WTC11 (cell line): Measurements from ENCODE around the gene CACNA2D3. TPM values are rescaled to one million over a fixed set of nuclear protein-coding genes. Genes with fewer than 3 reads are reported as not detected.

Experiments
- ATAC-seq: fragments of 200-7000 bp; cut with Tn5 transposase; 2 replicates; pipeline ENCODE4 v1.10.0; 2021; ENCODE audit warnings: mild to moderate bottlenecking, moderate library complexity
- CTCF ChIA-PET: fragments of 300-600 bp; sonication (Branson Sonifier 250); formaldehyde crosslinking; loops from one replicate; lab custom pipeline; 2021; ENCODE audit warnings: antibody characterized with exemption; lab: Charles Lee
- POLR2A ChIA-PET: fragments of 350-600 bp; sonication (Branson Sonifier 250); formaldehyde crosslinking; loops from one replicate; lab custom pipeline; 2021; ENCODE audit warnings: antibody characterized with exemption; lab: Charles Lee
- DNase-seq: peaks from one replicate; pipeline ENCODE4 v3.0.0; 2021; ENCODE audit warnings: low spot score
- H3K27ac Mint-ChIP-seq: 2 replicates; pipeline ENCODE4 v1.8.0; 2021; ENCODE audit warnings: mixed read lengths
- H3K27me3 Mint-ChIP-seq: 2 replicates; pipeline ENCODE4 v1.8.0; 2021; ENCODE audit warnings: low read depth, mild to moderate bottlenecking, moderate library complexity, mixed read lengths
- H3K36me3 Mint-ChIP-seq: 2 replicates; pipeline ENCODE4 v1.8.0; 2021; ENCODE audit warnings: mixed read lengths
- H3K4me1 Mint-ChIP-seq: 2 replicates; pipeline ENCODE4 v1.8.0; 2022; ENCODE audit warnings: mixed read lengths
- H3K4me3 Mint-ChIP-seq: 2 replicates; pipeline ENCODE4 v1.8.0; 2021; ENCODE audit warnings: mild to moderate bottlenecking, moderate library complexity, mixed read lengths
- H3K9me3 Mint-ChIP-seq: 2 replicates; pipeline ENCODE4 v1.8.0; 2021; ENCODE audit warnings: mixed read lengths
- AFF4 ChIP-seq: sonication (generic); formaldehyde crosslinking; IDR thresholded peaks from 2 replicates; pipeline ENCODE4 v1.8.1; 2023; ENCODE audit warnings: mild to moderate bottlenecking, missing genetic modification reagents, borderline replicate concordance
- CREB1 ChIP-seq: sonication (generic); formaldehyde crosslinking; IDR thresholded peaks from 2 replicates; pipeline ENCODE4 v1.8.0; 2023; ENCODE audit warnings: mild to moderate bottlenecking, missing genetic modification reagents
- E2F4 ChIP-seq: sonication (generic); formaldehyde crosslinking; IDR thresholded peaks from 2 replicates; pipeline ENCODE4 v1.8.1; 2022; ENCODE audit warnings: low read depth, mild to moderate bottlenecking, moderate library complexity, missing genetic modification reagents, borderline replicate concordance
- ELF4 ChIP-seq: sonication (generic); formaldehyde crosslinking; IDR thresholded peaks from 2 replicates; pipeline ENCODE4 v1.8.1; 2022; ENCODE audit warnings: low read depth, mild to moderate bottlenecking, moderate library complexity, missing genetic modification reagents
- ESRRA ChIP-seq: sonication (generic); formaldehyde crosslinking; IDR thresholded peaks from 2 replicates; pipeline ENCODE4 v1.8.1; 2022; ENCODE audit warnings: mild to moderate bottlenecking, missing genetic modification reagents, borderline replicate concordance
- ETV6 ChIP-seq: sonication (generic); formaldehyde crosslinking; IDR thresholded peaks from 2 replicates; pipeline ENCODE4 v1.8.1; 2022; ENCODE audit warnings: mild to moderate bottlenecking, missing genetic modification reagents
- FOXJ3 ChIP-seq: sonication (generic); formaldehyde crosslinking; IDR thresholded peaks from 2 replicates; pipeline ENCODE4 v1.9.0; 2021; ENCODE audit warnings: missing genetic modification reagents, mild to moderate bottlenecking, borderline replicate concordance
- FOXP1 ChIP-seq: sonication (generic); formaldehyde crosslinking; IDR thresholded peaks from 2 replicates; pipeline ENCODE4 v1.8.0; 2022; ENCODE audit warnings: missing genetic modification reagents, mild to moderate bottlenecking, moderate library complexity, borderline replicate concordance
- GRHL2 ChIP-seq: fragments of 250-450 bp; sonication (Bioruptor Pico); IDR thresholded peaks from 2 replicates; pipeline ENCODE4 v1.8.0; 2022; ENCODE audit warnings: mild to moderate bottlenecking, moderate library complexity; ENCODE audit not compliant: insufficient replicate concordance, severe bottlenecking
- KAT7 ChIP-seq: sonication (generic); formaldehyde crosslinking; IDR thresholded peaks from 2 replicates; pipeline ENCODE4 v1.8.1; 2023; ENCODE audit warnings: missing genetic modification reagents, mild to moderate bottlenecking, borderline replicate concordance
- MYBL2 ChIP-seq: sonication (generic); formaldehyde crosslinking; IDR thresholded peaks from 2 replicates; pipeline ENCODE4 v1.8.1; 2023; ENCODE audit warnings: mild to moderate bottlenecking, moderate library complexity, missing genetic modification reagents
- NFATC4 ChIP-seq: fragments of 250-450 bp; sonication (Bioruptor Pico); IDR thresholded peaks from 2 replicates; pipeline ENCODE4 v1.9.0; 2021; ENCODE audit warnings: mild to moderate bottlenecking
- OVOL2 ChIP-seq: fragments of 250-450 bp; sonication (Bioruptor Pico); IDR thresholded peaks from 2 replicates; pipeline ENCODE4 v1.9.0; 2021; ENCODE audit warnings: mild to moderate bottlenecking, borderline replicate concordance
- PRRX2 ChIP-seq: fragments of 250-450 bp; sonication (Bioruptor Pico); IDR thresholded peaks from 2 replicates; pipeline ENCODE4 v1.8.0; 2021; ENCODE audit warnings: mild to moderate bottlenecking
- RELA ChIP-seq: sonication (generic); formaldehyde crosslinking; IDR thresholded peaks from 2 replicates; pipeline ENCODE4 v1.8.1; 2022; ENCODE audit warnings: missing genetic modification reagents, mild to moderate bottlenecking, borderline replicate concordance
- SMAD3 ChIP-seq: sonication (generic); formaldehyde crosslinking; IDR thresholded peaks from 2 replicates; pipeline ENCODE4 v1.8.0; 2022; ENCODE audit warnings: missing genetic modification reagents, mild to moderate bottlenecking, borderline replicate concordance
- SMAD4 ChIP-seq: sonication (generic); formaldehyde crosslinking; IDR thresholded peaks from 2 replicates; pipeline ENCODE4 v1.8.0; 2022; ENCODE audit warnings: mild to moderate bottlenecking, missing genetic modification reagents
- SP1 ChIP-seq: sonication (generic); formaldehyde crosslinking; conservative IDR thresholded peaks from 2 replicates; pipeline ENCODE4 v1.8.1; 2022; ENCODE audit warnings: missing genetic modification reagents
- TEAD4 ChIP-seq: sonication (generic); formaldehyde crosslinking; IDR thresholded peaks from 2 replicates; pipeline ENCODE4 v1.8.0; 2022; ENCODE audit warnings: mild to moderate bottlenecking, missing genetic modification reagents
- ZBTB21 ChIP-seq: sonication (generic); formaldehyde crosslinking; IDR thresholded peaks from 2 replicates; pipeline ENCODE4 v1.8.1; 2023; ENCODE audit warnings: mild to moderate bottlenecking, missing genetic modification reagents, borderline replicate concordance
- ZNF219 ChIP-seq: sonication (generic); formaldehyde crosslinking; IDR thresholded peaks from 2 replicates; pipeline ENCODE4 v1.8.0; 2023; ENCODE audit warnings: missing genetic modification reagents, mild to moderate bottlenecking, borderline replicate concordance
- ZNF317 ChIP-seq: sonication (generic); formaldehyde crosslinking; IDR thresholded peaks from 2 replicates; pipeline ENCODE4 v1.8.1; 2023; ENCODE audit warnings: low read depth, mild to moderate bottlenecking, moderate library complexity, missing genetic modification reagents, borderline replicate concordance
- ZNF396 ChIP-seq: fragments of 250-450 bp; sonication (Bioruptor Pico); IDR thresholded peaks from 2 replicates; pipeline ENCODE4 v1.8.0; 2021; ENCODE audit warnings: mild to moderate bottlenecking, moderate library complexity, borderline replicate concordance
- ZNF425 ChIP-seq: fragments of 250-450 bp; sonication (Bioruptor Pico); conservative IDR thresholded peaks from 2 replicates; pipeline ENCODE4 v1.9.0; 2021; ENCODE audit warnings: mild to moderate bottlenecking
- total RNA-seq: library from RNA; stranded (reverse); gene quantifications from 3 replicates; pipeline ENCODE4 v1.2.3, GENCODE V29; 2021
- TF ChIP-seq, protein P1 (sequence below): fragments of 250-450 bp; sonication (Bioruptor Pico); IDR thresholded peaks from 2 replicates; pipeline ENCODE4 v1.9.0; 2021; ENCODE audit warnings: mild to moderate bottlenecking, borderline replicate concordance

The CACNA2D3 gene
- total RNA-seq, 1 experiment from 2014 or later, result 5.0 TPM

DNA sequence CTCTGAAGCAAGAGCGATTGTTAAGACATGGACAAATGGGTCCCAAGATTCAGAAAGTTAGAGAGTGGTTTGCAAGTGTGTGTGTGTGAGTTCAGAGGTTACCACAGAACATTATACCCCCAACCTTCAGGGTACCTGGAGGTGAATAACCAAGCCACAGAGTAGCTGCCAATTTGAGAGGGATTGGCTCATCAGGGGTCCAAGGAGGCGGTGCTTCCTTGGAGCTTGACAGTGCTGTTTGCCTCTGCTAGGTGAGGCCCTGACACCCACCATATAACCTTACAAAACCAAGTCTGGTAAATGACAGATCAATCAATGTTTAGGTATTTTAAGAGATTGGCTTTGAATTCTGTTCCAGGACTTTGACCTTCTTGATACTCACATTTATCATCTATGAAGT lies 769.8 kb downstream of the CACNA2D3 start:
- Mint-ChIP-seq H3K27ac (no peak overlapping the region), H3K4me1 (peaks cover 15% of the 10 kb centered on the region), H3K27me3 (no peaks in the 10 kb centered on the region), H3K36me3 (peaks cover 12% of the 10 kb centered on the region), H3K4me3 (no peak overlapping the region), H3K9me3 (no peaks in the 10 kb centered on the region)
- ATAC-seq, result peak; percentile 61
- DNase-seq, result no peak
- ChIA-PET CTCF (interaction anchor here (1.1 kb wide), 1 partner anchor 109 kb away, joined by 3 read pairs; no protein-coding TSS in a partner anchor), POLR2A (no interaction called here)
- no peak for TF ChIP-seq OVOL2 (CRISPR knock-in tag)
- TF ChIP-seq ESRRA, result no peak
- no peak for TF ChIP-seq ZNF317 (CRISPR knock-in tag)
- TF ChIP-seq ZBTB21 (CRISPR knock-in tag), result no peak
- TF ChIP-seq PRRX2 (CRISPR knock-in tag), result no peak
- no peak for TF ChIP-seq E2F4 (CRISPR knock-in tag)
- no peak for TF ChIP-seq SMAD3 (CRISPR knock-in tag)
- no peak for TF ChIP-seq KAT7 (CRISPR knock-in tag)
- no peak for TF ChIP-seq ZNF425 (CRISPR knock-in tag)
- no peak for TF ChIP-seq GRHL2
- TF ChIP-seq SMAD4 (CRISPR knock-in tag), result no peak
- no peak for TF ChIP-seq SP1 (CRISPR knock-in tag)
- no peak for TF ChIP-seq ETV6 (CRISPR knock-in tag)
- no peak for TF ChIP-seq RELA (CRISPR knock-in tag)

DNA sequence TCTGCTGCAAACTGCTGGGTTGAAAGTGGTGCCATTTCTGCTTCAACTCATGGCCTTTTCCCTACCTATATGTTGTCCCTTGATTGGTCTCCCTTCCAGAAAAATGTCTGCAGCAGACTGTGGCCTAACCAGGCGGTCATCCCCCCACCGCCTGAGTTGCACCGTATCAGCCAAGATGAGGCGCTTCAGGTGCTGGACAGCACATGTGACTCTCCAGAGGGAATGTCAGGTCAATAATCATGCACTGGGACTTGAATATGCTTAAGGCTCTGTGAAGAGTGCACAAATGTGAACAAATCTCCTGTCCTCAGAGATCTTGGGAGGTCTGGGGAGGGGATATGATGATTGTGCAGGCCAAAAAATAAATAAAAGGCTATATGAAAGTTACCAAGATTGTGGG lies 773.3 kb downstream of the CACNA2D3 start:
- Mint-ChIP-seq H3K27me3 (no peaks in the 10 kb centered on the region), H3K9me3 (no peaks in the 10 kb centered on the region), H3K36me3 (peaks cover 11% of the 10 kb centered on the region), H3K27ac (no peak overlapping the region), H3K4me1 (peaks cover 22% of the 10 kb centered on the region), H3K4me3 (no peak overlapping the region)
- ChIA-PET CTCF (no interaction called here), POLR2A (no interaction called here)
- DNase-seq (no peak), ATAC-seq (no peak)
- TF ChIP-seq MYBL2 (no peak), AFF4 (CRISPR knock-in tag) (no peak), ZNF396 (no peak), FOXJ3 (CRISPR knock-in tag) (no peak), FOXP1 (CRISPR knock-in tag) (no peak), CREB1 (CRISPR knock-in tag) (no peak), ELF4 (CRISPR knock-in tag) (no peak), TEAD4 (CRISPR knock-in tag) (no peak), NFATC4 (CRISPR knock-in tag) (no peak), ZNF219 (CRISPR knock-in tag) (no peak)
- TF ChIP-seq, protein P1, sequence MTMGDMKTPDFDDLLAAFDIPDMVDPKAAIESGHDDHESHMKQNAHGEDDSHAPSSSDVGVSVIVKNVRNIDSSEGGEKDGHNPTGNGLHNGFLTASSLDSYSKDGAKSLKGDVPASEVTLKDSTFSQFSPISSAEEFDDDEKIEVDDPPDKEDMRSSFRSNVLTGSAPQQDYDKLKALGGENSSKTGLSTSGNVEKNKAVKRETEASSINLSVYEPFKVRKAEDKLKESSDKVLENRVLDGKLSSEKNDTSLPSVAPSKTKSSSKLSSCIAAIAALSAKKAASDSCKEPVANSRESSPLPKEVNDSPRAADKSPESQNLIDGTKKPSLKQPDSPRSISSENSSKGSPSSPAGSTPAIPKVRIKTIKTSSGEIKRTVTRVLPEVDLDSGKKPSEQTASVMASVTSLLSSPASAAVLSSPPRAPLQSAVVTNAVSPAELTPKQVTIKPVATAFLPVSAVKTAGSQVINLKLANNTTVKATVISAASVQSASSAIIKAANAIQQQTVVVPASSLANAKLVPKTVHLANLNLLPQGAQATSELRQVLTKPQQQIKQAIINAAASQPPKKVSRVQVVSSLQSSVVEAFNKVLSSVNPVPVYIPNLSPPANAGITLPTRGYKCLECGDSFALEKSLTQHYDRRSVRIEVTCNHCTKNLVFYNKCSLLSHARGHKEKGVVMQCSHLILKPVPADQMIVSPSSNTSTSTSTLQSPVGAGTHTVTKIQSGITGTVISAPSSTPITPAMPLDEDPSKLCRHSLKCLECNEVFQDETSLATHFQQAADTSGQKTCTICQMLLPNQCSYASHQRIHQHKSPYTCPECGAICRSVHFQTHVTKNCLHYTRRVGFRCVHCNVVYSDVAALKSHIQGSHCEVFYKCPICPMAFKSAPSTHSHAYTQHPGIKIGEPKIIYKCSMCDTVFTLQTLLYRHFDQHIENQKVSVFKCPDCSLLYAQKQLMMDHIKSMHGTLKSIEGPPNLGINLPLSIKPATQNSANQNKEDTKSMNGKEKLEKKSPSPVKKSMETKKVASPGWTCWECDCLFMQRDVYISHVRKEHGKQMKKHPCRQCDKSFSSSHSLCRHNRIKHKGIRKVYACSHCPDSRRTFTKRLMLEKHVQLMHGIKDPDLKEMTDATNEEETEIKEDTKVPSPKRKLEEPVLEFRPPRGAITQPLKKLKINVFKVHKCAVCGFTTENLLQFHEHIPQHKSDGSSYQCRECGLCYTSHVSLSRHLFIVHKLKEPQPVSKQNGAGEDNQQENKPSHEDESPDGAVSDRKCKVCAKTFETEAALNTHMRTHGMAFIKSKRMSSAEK (CRISPR knock-in tag), result no peak
